MCF 10A (cell line): Measurements from ENCODE around the gene HERPUD1. TPM values are rescaled to one million over a fixed set of nuclear protein-coding genes. Genes with fewer than 3 reads are reported as not detected.
"Not testable (repeated sequence)": the region's sequence is repeated elsewhere in the genome, so short reads cannot be mapped to it uniquely, and the experiment has no call there.

Source experiments
- BruUV-seq: library from RNA; stranded (reverse); fragments of 400-500 nt; replicated peaks from 2 replicates; lab custom pipeline; 2021; lab: Mats Ljungman, UMichigan
- CTCF ChIA-PET: fragments of 300-600 bp; sonication (Branson Sonifier 250); formaldehyde crosslinking; extraction: SDS; loops from one replicate; lab custom pipeline; 2021; ENCODE audit warnings: antibody characterized with exemption, inconsistent platforms; lab: Yijun Ruan, JAX
- POLR2A ChIA-PET: fragments of 300-600, 350-650 bp; sonication (Branson Sonifier 250); formaldehyde crosslinking; extraction: SDS; loops from one replicate; lab custom pipeline; 2020; ENCODE audit warnings: antibody characterized with exemption, inconsistent platforms; lab: Yijun Ruan, JAX
- DNase-seq: peaks from one replicate; pipeline ENCODE4 v3.0.0-alpha.2; 2018; ENCODE audit not compliant: unreplicated experiment
- H3K27ac Mint-ChIP-seq: one replicate; pipeline ENCODE4 v1.8.0; 2022; ENCODE audit warnings: mild to moderate bottlenecking, low read depth, mixed read lengths; ENCODE audit not compliant: unreplicated experiment
- H3K27me3 Mint-ChIP-seq: one replicate; pipeline ENCODE4 v1.8.0; 2022; ENCODE audit warnings: mixed read lengths; ENCODE audit not compliant: insufficient read depth, unreplicated experiment
- H3K36me3 Mint-ChIP-seq: one replicate; pipeline ENCODE4 v1.8.0; 2022; ENCODE audit warnings: mild to moderate bottlenecking, moderate library complexity, mixed read lengths; ENCODE audit not compliant: insufficient read depth, unreplicated experiment
- H3K4me1 Mint-ChIP-seq: one replicate; pipeline ENCODE4 v1.8.0; 2022; ENCODE audit warnings: mixed read lengths; ENCODE audit not compliant: insufficient read depth, unreplicated experiment
- H3K4me3 Mint-ChIP-seq: one replicate; pipeline ENCODE4 v1.8.0; 2022; ENCODE audit warnings: mild to moderate bottlenecking, moderate library complexity, mixed read lengths; ENCODE audit not compliant: unreplicated experiment
- H3K9me3 Mint-ChIP-seq: one replicate; pipeline ENCODE4 v1.8.0; 2022; ENCODE audit warnings: mixed read lengths; ENCODE audit not compliant: unreplicated experiment
- intact Hi-C: fragments of 100-400 bp; cut with micrococcal nuclease; formaldehyde crosslinking; loops from 2 replicates; pipeline ENCODE4 v1.14.1; 2022
- total RNA-seq: library from RNA; stranded (reverse); gene quantifications from 2 replicates; pipeline ENCODE4 v1.2.3, GENCODE V29; 2022
- TF ChIP-seq, protein P1 (sequence below): fragments of 200-600 bp; IDR thresholded peaks from one replicate; pipeline ENCODE4 v1.8.0; 2022; ENCODE audit warnings: antibody characterized with exemption, mild to moderate bottlenecking; ENCODE audit not compliant: unreplicated experiment

HERPUD1 gene
- total RNA-seq, 1 experiment from 2014 or later: 201 TPM

DNA sequence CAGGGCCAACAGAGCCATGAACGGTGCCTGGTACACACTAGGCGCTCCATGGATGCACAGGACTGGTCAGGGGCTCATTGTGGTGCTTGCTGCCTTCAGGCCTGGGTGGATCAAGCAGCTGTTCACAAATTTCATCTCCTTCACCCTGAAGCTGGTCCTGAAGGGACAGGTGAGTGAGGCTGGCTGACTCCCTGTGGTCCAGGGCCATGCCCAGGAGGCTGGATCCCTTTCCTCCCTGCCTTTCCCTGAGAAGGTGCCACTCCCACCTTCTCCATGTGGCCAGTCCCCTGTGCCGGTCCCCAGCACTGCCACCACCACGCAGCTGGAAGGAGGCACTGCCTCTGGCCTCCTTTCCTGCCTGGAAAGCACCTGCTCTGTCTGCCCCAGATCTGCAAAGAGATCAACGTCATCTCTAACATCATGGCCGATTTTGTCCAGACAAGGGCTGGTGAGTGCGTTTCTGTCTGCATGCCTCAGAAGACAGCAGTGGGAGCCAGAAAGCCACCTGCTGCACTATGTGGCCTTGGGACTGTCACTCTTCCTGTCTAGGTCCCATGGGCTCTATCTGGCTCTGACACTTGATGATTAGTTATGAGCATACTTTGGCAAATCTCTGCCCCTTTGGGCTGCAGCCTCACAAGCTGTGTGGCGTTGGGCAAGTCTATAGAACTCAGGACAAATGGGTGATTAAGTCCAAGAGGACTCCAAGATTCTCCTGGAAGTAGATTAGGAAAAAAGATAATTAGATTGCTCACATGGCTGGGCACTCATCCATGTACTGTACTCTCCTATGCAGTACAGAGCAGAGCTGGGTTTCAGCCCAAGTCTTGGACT, 39.2 kb downstream of the HERPUD1 start:
- Mint-ChIP-seq H3K27ac (no peak overlapping the region), H3K36me3 (no peaks in the 10 kb centered on the region), H3K9me3 (no peaks in the 10 kb centered on the region), H3K4me3 (no peak overlapping the region), H3K27me3 (peaks cover 21% of the 10 kb centered on the region), H3K4me1 (peaks cover 4% of the 10 kb centered on the region)
- intact Hi-C loops: no loop called here
- POLR2A ChIA-PET: no interaction called here
- BruUV-seq: no TSS peak
- TF ChIP-seq, protein P1, sequence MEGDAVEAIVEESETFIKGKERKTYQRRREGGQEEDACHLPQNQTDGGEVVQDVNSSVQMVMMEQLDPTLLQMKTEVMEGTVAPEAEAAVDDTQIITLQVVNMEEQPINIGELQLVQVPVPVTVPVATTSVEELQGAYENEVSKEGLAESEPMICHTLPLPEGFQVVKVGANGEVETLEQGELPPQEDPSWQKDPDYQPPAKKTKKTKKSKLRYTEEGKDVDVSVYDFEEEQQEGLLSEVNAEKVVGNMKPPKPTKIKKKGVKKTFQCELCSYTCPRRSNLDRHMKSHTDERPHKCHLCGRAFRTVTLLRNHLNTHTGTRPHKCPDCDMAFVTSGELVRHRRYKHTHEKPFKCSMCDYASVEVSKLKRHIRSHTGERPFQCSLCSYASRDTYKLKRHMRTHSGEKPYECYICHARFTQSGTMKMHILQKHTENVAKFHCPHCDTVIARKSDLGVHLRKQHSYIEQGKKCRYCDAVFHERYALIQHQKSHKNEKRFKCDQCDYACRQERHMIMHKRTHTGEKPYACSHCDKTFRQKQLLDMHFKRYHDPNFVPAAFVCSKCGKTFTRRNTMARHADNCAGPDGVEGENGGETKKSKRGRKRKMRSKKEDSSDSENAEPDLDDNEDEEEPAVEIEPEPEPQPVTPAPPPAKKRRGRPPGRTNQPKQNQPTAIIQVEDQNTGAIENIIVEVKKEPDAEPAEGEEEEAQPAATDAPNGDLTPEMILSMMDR: no peak
- DNase-seq: no peak
- CTCF ChIA-PET: interaction anchor here (0.6 to 0.7 kb wide), 2 partner anchors 24 to 123 kb away, joined by 3 read pairs; no protein-coding TSS in a partner anchor

DNA sequence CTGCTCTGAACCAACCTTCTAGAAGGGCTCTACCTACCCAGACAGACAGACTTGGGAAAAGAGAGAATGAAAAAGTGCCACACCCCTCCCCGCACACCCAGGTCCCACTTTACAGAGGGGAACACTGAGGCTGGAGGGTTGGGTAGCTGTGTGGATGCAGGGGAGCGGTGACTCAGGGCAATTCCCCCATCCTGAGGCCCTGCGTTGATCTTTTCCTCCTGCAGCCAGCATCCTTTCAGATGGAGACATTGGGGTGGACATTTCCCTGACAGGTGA, 39.8 kb downstream of the HERPUD1 start:
- Mint-ChIP-seq H3K4me3 (no peak overlapping the region), H3K27me3 (peaks cover 22% of the 10 kb centered on the region), H3K9me3 (no peaks in the 10 kb centered on the region), H3K4me1 (peaks cover 4% of the 10 kb centered on the region), H3K27ac (no peak overlapping the region), H3K36me3 (no peaks in the 10 kb centered on the region)
- intact Hi-C loops: no loop called here
- ChIA-PET POLR2A (interaction anchor here (2.0 kb wide), 1 partner anchor 40 kb away, joined by 4 read pairs; no protein-coding TSS in a partner anchor), CTCF (no interaction called here)
- no peak for DNase-seq
- TF ChIP-seq, protein P1: no peak
- BruUV-seq: no TSS peak

DNA sequence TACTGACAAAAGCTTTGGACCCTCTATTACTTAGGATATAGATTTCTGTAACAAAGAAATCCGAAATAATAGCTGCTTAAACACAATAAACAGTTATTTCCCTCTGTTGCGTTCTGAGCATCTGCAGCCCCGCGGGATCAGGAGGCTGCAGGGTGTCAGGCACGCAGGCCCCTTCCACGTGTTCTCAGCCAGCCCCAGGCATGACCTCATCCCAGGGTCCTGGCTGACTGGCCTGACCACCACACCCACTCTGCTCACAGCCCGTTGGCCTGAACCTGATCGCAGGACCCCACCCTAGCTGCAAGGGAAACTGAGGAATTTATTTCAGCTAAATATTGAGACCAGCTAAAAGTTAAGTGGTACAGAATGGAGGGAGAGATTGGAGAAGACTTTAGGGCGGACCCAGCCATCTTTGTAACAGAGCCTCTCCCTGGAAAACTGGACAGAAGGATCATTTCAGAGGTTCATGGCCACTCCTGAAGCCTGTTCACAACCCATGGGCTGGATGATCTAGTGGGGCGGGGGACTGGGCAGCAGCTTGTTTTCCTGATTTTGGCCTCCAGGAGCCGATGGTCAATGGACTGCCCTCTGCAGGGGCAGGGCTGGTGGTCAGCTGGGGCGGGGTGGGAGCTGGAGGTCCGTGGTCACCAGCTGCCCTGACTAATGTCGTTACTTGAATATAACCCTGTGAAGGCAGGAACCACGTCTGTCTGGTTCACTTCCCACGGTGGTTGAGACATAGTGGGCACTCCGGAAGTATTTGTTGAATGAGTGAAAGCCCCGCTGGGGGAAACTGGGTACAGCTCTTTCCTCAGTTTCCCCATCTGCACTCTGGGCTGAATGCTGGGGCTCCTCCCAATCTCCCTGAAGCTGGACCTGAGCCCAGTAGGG, 40.7 kb downstream of the HERPUD1 start:
- ChIA-PET CTCF (interaction anchor here (0.6 kb wide), 1 partner anchor 110 kb away, joined by 3 read pairs; no protein-coding TSS in a partner anchor), POLR2A (interaction anchor here (0.5 to 2.0 kb wide), 2 partner anchors 38 to 41 kb away, joined by 4 read pairs; no protein-coding TSS in a partner anchor)
- intact Hi-C loops: no loop called here
- TF ChIP-seq, protein P1: no peak
- no TSS peak for BruUV-seq
- Mint-ChIP-seq H3K27ac (no peak overlapping the region), H3K27me3 (peaks cover 22% of the 10 kb centered on the region), H3K9me3 (no peaks in the 10 kb centered on the region), H3K36me3 (no peaks in the 10 kb centered on the region), H3K4me3 (no peak overlapping the region), H3K4me1 (peaks cover 4% of the 10 kb centered on the region)
- DNase-seq: no peak

DNA sequence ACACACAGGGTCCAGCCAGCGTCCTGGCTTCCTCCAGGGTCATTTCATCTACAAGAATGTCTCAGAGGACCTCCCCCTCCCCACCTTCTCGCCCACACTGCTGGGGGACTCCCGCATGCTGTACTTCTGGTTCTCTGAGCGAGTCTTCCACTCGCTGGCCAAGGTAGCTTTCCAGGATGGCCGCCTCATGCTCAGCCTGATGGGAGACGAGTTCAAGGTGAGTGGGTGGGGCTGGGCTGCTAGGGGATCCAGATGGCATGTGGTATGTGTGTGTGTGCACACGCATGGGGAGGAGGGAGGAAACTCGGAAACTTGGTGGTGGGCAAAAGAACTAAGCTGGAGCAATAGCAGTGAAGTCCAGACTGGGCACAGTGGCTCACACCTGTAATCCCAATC, 41.4 kb downstream of the HERPUD1 start:
- intact Hi-C loops: no loop called here
- DNase-seq: no peak
- no peak overlapping the region for H3K27ac Mint-ChIP-seq
- no peak overlapping the region for H3K4me3 Mint-ChIP-seq
- H3K9me3 Mint-ChIP-seq: no peaks in the 10 kb centered on the region
- H3K27me3 Mint-ChIP-seq: peaks cover 22% of the 10 kb centered on the region
- TF ChIP-seq, protein P1: no peak
- no peaks in the 10 kb centered on the region for H3K36me3 Mint-ChIP-seq
- peaks cover 4% of the 10 kb centered on the region for H3K4me1 Mint-ChIP-seq
- POLR2A ChIA-PET: interaction anchor here (2.0 kb wide), 1 partner anchor 42 kb away, joined by 4 read pairs; no protein-coding TSS in a partner anchor
- no TSS peak for BruUV-seq
- CTCF ChIA-PET: interaction anchor here (0.6 kb wide), 1 partner anchor 110 kb away, joined by 3 read pairs; no protein-coding TSS in a partner anchor

DNA sequence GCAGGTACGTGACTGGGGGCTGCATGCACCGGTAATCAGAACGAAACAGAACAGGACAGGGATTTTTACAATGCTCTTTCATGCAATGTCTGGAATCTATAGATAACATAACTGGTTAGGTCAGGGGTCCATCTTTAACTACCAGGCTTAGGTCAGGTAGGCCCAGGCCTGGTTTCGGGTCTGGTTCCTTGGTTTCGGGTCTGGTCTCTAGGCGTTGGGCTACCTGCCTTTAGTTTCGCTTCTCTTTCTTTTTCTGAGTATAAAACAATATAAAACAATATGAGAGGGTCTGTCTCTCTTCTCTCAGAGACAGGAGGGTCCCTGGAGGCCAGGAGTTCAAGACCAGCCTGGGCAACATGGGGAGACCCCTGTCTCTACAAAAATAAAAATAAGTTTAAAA, 42.0 kb downstream of the HERPUD1 start:
- H3K9me3 Mint-ChIP-seq, intact Hi-C loops, H3K4me3 Mint-ChIP-seq, H3K27ac Mint-ChIP-seq, DNase-seq, BruUV-seq, CTCF ChIA-PET, H3K36me3 Mint-ChIP-seq, H3K4me1 Mint-ChIP-seq: not testable (repeated sequence)
- POLR2A ChIA-PET: interaction anchor here (2.0 kb wide), 1 partner anchor 42 kb away, joined by 4 read pairs; no protein-coding TSS in a partner anchor
- peaks cover 22% of the 10 kb centered on the region for H3K27me3 Mint-ChIP-seq
